ENCODE results near the gene FAT1. TPM values are rescaled to one million over a fixed set of nuclear protein-coding genes. Genes with fewer than 3 reads are reported as not detected.

FAT1 gene
- total and polyA plus RNA-seq, 9 of the 15 experiments (the other 6 are each of a cell fraction or from before 2014, with no cell fraction given): 6.0 to 38.4 (median 21.4) TPM

DNA sequence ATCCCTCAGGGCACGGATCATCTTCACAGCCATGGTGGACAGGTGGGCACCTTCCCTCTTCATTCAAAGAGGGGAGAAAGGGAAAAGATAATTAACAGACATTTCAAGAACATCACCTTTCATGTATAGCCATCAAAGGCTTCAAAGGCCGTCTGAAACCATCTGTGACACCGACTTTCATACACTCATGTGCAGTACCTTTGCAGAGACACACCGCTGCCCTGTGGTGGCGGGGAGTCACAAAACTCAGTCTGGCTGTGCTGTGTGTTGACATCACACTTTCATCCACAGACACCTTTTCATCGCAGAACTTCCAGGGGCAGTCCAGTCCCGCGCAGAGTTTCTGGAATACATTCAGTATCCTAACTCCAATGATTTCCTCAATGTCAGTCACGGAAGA, 120.7 kb downstream of the FAT1 start (continued):
- TF ChIP-seq SIX5 (IDR thresholded peaks at IDR 0.05; ENCODE audit: borderline replicate concordance in 1 of 2, insufficient read depth in 1 of 2, low read depth in 1 of 2, low read length in 2 of 2) (no peak), C11orf30 (IDR thresholded peaks at IDR 0.05; ENCODE audit: low read depth) (no peak), PTRF (tag; IDR thresholded peaks at IDR 0.05) (no peak)
- TF ChIP-seq, protein P1, sequence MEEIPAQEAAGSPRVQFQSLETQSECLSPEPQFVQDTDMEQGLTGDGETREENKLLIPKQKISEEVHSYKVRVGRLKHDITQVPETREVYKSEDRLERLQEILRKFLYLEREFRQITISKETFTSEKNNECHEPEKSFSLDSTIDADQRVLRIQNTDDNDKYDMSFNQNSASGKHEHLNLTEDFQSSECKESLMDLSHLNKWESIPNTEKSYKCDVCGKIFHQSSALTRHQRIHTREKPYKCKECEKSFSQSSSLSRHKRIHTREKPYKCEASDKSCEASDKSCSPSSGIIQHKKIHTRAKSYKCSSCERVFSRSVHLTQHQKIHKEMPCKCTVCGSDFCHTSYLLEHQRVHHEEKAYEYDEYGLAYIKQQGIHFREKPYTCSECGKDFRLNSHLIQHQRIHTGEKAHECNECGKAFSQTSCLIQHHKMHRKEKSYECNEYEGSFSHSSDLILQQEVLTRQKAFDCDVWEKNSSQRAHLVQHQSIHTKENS (CRISPR knock-in tag; IDR thresholded peaks at IDR 0.05): no peak

DNA sequence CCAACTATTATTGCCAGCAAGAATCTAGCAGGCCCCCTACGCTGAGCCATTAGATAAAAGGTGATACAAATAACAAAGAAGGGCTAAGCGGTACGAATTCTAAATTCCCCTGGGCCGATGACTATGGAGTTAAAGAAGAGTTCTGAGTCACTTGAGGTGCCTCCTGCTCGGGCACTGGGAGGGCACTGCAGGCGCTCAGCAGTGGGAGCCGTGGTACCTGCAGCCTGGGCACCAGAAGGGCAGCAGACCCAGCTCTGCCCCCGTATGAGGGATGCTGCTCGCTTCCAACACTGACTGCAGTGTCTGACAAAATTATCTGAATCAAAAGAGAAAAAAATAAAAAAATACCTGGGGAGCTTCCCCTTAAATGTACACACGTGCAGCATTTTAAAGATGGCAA, 124.2 kb downstream of the FAT1 start:
- Histone ChIP-seq H3K4me3 (no peak overlapping the region), H2AFZ (ENCODE audit: low read depth, low read length) (no peak overlapping the region), H3K4me2 (ENCODE audit: insufficient read depth, low read length) (no peak overlapping the region), H3K79me2 (ENCODE audit: control insufficient read depth, insufficient read depth, low read length) (no peaks in the 10 kb centered on the region), H3K9ac (ENCODE audit: insufficient read depth in 1 of 2, low read depth in 2 of 2, low read length in 2 of 2) (no peak overlapping the region; a peak in 1 of 4 replicates), H3K36me3 (ENCODE audit: control insufficient read depth, insufficient read depth, low read length) (peaks cover 45% of the 10 kb centered on the region), H3K27me3 (ENCODE audit: control insufficient read depth in 2 of 2, insufficient read depth in 2 of 2, low read length in 2 of 2) (no peaks in the 10 kb centered on the region), H3K27ac (ENCODE audit: extremely low read depth, low read depth, low read length) (no peak overlapping the region), H3K9me1 (ENCODE audit: control insufficient read depth, insufficient read depth, low read length) (no peaks in the 10 kb centered on the region), H3K9me3 (replicated peaks; ENCODE audit: control insufficient read depth, insufficient read depth, low read depth, low read length) (no peaks in the 10 kb centered on the region), H4K20me1 (replicated peaks; ENCODE audit: control insufficient read depth, insufficient read depth, low read length) (no peaks in the 10 kb centered on the region), H3K4me1 (replicated peaks in 1 of 2; ENCODE audit: control insufficient read depth in 2 of 2, insufficient read depth in 2 of 2, low read length in 2 of 2) (no peaks in the 10 kb centered on the region)
- WGBS (ENCODE audit: insufficient coverage, low coverage, missing lambda C conversion rate): 55% methylated on average over 10 of the region's 10 CpGs
- ATAC-seq (no peak), DNase-seq (ENCODE audit: extremely low read depth in 1 of 4, low spot score in 3 of 4) (no peak), FAIRE-seq (no peak)
- in situ Hi-C loops (cut with MboI): loop anchor here (10.0 kb wide), 1 partner anchor 305 kb away; no protein-coding TSS in a partner anchor
- intact Hi-C loops (cut with micrococcal nuclease): no loop called here
- CTCF ChIA-PET (ENCODE audit: low intra/inter-chr PET ratio): no interaction called here
- POLR2A ChIA-PET: no interaction called here
- no TSS peak for BruUV-seq (replicated peaks)
- TF ChIP-seq, protein P2, sequence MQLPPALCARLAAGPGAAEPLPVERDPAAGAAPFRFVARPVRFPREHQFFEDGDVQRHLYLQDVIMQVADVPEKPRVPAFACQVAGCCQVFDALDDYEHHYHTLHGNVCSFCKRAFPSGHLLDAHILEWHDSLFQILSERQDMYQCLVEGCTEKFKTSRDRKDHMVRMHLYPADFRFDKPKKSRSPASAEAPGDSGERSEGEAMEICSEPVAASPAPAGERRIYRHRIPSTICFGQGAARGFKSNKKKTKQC (CRISPR knock-in tag; IDR thresholded peaks at IDR 0.05): no peak
- TF ChIP-seq, protein P3, sequence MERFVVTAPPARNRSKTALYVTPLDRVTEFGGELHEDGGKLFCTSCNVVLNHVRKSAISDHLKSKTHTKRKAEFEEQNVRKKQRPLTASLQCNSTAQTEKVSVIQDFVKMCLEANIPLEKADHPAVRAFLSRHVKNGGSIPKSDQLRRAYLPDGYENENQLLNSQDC (CRISPR knock-in tag; IDR thresholded peaks at IDR 0.05): no peak
- TF ChIP-seq CREBBP (IDR thresholded peaks at IDR 0.05; ENCODE audit: low read depth, low read length) (no peak), NCOA1 (IDR thresholded peaks at IDR 0.05; ENCODE audit: low read depth) (no peak), HEY1 (CRISPR knock-in tag; IDR thresholded peaks at IDR 0.05; ENCODE audit: borderline replicate concordance) (no peak), ZNF644 (tag; IDR thresholded peaks at IDR 0.05; ENCODE audit: low read depth) (no peak), ZNF561 (CRISPR knock-in tag; conservative IDR thresholded peaks at IDR 0.05) (no peak), KLF13 (tag; IDR thresholded peaks at IDR 0.05; ENCODE audit: borderline replicate concordance, low read depth) (no peak)
